K562 (cell line): ENCODE data around the gene CBLL1. TPM values are rescaled to one million over a fixed set of nuclear protein-coding genes. Genes with fewer than 3 reads are reported as not detected.
A peak's percentile ranks its signal among the peaks of the same experiment; 100 is the strongest.

Experiments
- ARID2 ChIP-seq: fragments of 450-650 bp; IDR thresholded peaks from 2 replicates; pipeline ENCODE4 v1.6.1; 2017; ENCODE audit warnings: antibody characterized with exemption, mild to moderate bottlenecking
- HDAC3 ChIP-seq: fragments of 450-650 bp; IDR thresholded peaks from 2 replicates; pipeline ENCODE4 v1.6.1; 2018; ENCODE audit warnings: borderline replicate concordance, mild to moderate bottlenecking, moderate library complexity; ENCODE audit not compliant: partially characterized antibody
- KHSRP ChIP-seq: fragments of 450-650 bp; IDR thresholded peaks from 2 replicates; pipeline ENCODE4 v1.6.1; 2017
- MIER1 ChIP-seq: fragments of 450-650 bp; IDR thresholded peaks from 2 replicates; pipeline ENCODE4 v1.6.1; 2016; ENCODE audit warnings: antibody characterized with exemption, mild to moderate bottlenecking, low read depth
- SNRNP70 ChIP-seq: fragments of 200-400 bp; formaldehyde crosslinking; optimal IDR thresholded peaks from 2 replicates; pipeline ENCODE3; 2017; ENCODE audit warnings: low read depth, low read length
- STAT5B ChIP-seq: fragments of 250-450 bp; sonication (Bioruptor Pico); IDR thresholded peaks from 2 replicates; pipeline ENCODE4 v1.8.0; 2021; ENCODE audit warnings: mild to moderate bottlenecking, inconsistent platforms
- ZC3H8 ChIP-seq: fragments of 450-650 bp; IDR thresholded peaks from 2 replicates; pipeline ENCODE4 v1.6.1; 2017
- ZNF175 ChIP-seq: fragments of 200-800 bp; sonication (Bioruptor generic); IDR thresholded peaks from 2 replicates; pipeline ENCODE4 v1.6.1; 2016; ENCODE audit warnings: low read depth, mild to moderate bottlenecking, missing genetic modification characterization, missing compliant biosample characterization
- polyA plus RNA-seq, 8 experiments: library from polyadenylated mRNA; depleted of rRNA in 4 of 8; stranded (reverse) in 5 of 8; unstranded in 3 of 8; fragments of >200 nt; fragmentation: Nextera tagmentation in 2 of 8; fragmentation: Illumina TruSeq in 1 of 8; extraction: Ambion mirVana in 2 of 8; extraction: Trizol in 1 of 8; gene quantifications; 2 replicates each; pipeline versions ENCODE4 v1.2.1 to v1.2.3, GENCODE V29; 2011 to 2014; ENCODE audit warnings: inconsistent platforms in 1 of 8, missing spikeins in 1 of 8
- total RNA-seq, 7 experiments: library from RNA; depleted of rRNA in 6 of 7; stranded (reverse); fragments of >200 nt in 6 of 7; fragmentation: Illumina TruSeq in 2 of 7; extraction: Trizol in 2 of 7; gene quantifications; 2 replicates each; pipeline versions ENCODE4 v1.2.1 to v1.2.3, GENCODE V29; 2011 to 2021; ENCODE audit warnings: low replicate concordance in 1 of 7
- TF ChIP-seq, protein P1 (sequence below): fragments of 250-450 bp; sonication (Bioruptor Pico); IDR thresholded peaks from 2 replicates; pipeline ENCODE4 v1.4.0; 2020; ENCODE audit warnings: mild to moderate bottlenecking, moderate library complexity
- TF ChIP-seq, protein P2 (sequence below): sonication (generic); formaldehyde crosslinking; IDR thresholded peaks from 2 replicates; pipeline ENCODE4 v1.8.0; 2022; ENCODE audit warnings: mild to moderate bottlenecking, missing genetic modification reagents, borderline replicate concordance
- TF ChIP-seq, protein P3 (sequence below): fragments of 450-650 bp; formaldehyde crosslinking; IDR thresholded peaks from 2 replicates; pipeline ENCODE4 v1.4.0; 2022; ENCODE audit warnings: missing genetic modification characterization
- TF ChIP-seq, protein P4 (sequence below): fragments of 450-650 bp; formaldehyde crosslinking; IDR thresholded peaks from 2 replicates; pipeline ENCODE4 v1.4.0; 2022; ENCODE audit warnings: mild to moderate bottlenecking, moderate library complexity
- TF ChIP-seq, protein P5 (sequence below): fragments of 200-800 bp; sonication (Bioruptor generic); IDR thresholded peaks from 2 replicates; pipeline ENCODE4 v1.6.1; 2016; ENCODE audit warnings: missing genetic modification characterization, missing compliant biosample characterization

Gene CBLL1
- total and polyA plus RNA-seq, 9 of the 15 experiments (the other 6 are each of a cell fraction or from before 2014, with no cell fraction given): 14.7 to 67.9 (median 35.4) TPM

DNA sequence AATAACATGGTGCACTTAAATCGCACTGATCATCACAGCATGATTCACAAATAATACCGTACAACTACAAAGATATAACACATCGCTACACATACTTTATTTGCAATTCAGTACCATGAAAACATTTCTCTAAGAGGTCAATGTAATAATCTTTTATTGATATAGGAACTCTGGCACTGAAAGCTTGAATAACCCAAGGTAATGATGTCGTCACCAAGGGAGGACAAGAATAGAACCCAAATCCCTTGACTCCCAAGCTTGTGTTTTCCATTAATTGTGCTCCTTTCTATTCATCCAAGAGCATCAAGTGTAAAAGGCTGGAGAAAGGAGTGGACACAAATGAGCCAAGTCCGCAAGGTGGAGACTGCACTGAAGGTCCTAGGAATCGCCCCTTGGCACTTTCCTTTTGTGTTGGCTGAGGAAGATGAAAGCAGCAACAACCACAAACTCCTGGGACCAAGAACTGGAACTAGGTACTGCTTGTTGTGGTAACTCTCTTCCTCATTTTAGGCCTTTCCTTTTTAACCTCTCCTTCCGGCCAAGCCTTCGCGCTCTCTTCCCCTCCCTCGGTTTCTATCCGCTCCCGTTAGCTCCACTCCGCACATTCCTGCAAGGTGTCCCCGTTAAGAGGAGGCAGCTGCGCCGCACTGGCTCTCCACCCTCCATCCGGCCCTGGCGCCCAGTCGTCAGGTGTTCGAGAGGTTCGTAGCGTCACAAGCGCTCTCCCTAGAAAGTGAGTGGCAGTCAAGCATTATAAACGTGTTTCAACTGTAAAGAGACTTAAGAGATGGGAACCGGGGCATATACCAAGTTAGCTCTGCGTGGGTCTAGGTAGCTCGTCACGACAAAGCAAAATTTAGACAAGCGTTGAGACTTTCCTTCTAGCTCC lies 1.0 kb upstream of the CBLL1 start (continued):
- TF ChIP-seq, protein P1, sequence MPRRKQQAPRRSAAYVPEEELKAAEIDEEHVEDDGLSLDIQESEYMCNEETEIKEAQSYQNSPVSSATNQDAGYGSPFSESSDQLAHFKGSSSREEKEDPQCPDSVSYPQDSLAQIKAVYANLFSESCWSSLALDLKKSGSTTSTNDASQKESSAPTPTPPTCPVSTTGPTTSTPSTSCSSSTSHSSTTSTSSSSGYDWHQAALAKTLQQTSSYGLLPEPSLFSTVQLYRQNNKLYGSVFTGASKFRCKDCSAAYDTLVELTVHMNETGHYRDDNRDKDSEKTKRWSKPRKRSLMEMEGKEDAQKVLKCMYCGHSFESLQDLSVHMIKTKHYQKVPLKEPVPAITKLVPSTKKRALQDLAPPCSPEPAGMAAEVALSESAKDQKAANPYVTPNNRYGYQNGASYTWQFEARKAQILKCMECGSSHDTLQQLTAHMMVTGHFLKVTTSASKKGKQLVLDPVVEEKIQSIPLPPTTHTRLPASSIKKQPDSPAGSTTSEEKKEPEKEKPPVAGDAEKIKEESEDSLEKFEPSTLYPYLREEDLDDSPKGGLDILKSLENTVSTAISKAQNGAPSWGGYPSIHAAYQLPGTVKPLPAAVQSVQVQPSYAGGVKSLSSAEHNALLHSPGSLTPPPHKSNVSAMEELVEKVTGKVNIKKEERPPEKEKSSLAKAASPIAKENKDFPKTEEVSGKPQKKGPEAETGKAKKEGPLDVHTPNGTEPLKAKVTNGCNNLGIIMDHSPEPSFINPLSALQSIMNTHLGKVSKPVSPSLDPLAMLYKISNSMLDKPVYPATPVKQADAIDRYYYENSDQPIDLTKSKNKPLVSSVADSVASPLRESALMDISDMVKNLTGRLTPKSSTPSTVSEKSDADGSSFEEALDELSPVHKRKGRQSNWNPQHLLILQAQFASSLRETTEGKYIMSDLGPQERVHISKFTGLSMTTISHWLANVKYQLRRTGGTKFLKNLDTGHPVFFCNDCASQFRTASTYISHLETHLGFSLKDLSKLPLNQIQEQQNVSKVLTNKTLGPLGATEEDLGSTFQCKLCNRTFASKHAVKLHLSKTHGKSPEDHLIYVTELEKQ (CRISPR knock-in tag): no peak
- TF ChIP-seq ZNF175 (CRISPR knock-in tag): peak; percentile 71; the same call in 1 of the 2 replicates
- no peak for TF ChIP-seq STAT5B (CRISPR knock-in tag)
- TF ChIP-seq KHSRP: no peak
- TF ChIP-seq SNRNP70: no peak
- TF ChIP-seq, protein P2, sequence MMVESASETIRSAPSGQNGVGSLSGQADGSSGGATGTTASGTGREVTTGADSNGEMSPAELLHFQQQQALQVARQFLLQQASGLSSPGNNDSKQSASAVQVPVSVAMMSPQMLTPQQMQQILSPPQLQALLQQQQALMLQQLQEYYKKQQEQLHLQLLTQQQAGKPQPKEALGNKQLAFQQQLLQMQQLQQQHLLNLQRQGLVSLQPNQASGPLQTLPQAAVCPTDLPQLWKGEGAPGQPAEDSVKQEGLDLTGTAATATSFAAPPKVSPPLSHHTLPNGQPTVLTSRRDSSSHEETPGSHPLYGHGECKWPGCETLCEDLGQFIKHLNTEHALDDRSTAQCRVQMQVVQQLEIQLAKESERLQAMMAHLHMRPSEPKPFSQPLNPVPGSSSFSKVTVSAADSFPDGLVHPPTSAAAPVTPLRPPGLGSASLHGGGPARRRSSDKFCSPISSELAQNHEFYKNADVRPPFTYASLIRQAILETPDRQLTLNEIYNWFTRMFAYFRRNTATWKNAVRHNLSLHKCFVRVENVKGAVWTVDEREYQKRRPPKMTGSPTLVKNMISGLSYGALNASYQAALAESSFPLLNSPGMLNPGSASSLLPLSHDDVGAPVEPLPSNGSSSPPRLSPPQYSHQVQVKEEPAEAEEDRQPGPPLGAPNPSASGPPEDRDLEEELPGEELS (CRISPR knock-in tag): no peak
- 0 out of 2 replicates have a peak, but pooled peaks have one; percentile 55 for TF ChIP-seq MIER1
- TF ChIP-seq ZC3H8: no peak
- TF ChIP-seq ARID2: 0 out of 2 replicates have a peak, but pooled peaks have one; percentile 26
- TF ChIP-seq, protein P3, sequence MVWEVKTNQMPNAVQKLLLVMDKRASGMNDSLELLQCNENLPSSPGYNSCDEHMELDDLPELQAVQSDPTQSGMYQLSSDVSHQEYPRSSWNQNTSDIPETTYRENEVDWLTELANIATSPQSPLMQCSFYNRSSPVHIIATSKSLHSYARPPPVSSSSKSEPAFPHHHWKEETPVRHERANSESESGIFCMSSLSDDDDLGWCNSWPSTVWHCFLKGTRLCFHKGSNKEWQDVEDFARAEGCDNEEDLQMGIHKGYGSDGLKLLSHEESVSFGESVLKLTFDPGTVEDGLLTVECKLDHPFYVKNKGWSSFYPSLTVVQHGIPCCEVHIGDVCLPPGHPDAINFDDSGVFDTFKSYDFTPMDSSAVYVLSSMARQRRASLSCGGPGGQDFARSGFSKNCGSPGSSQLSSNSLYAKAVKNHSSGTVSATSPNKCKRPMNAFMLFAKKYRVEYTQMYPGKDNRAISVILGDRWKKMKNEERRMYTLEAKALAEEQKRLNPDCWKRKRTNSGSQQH (CRISPR knock-in tag): 0 out of 2 replicates have a peak, but pooled peaks have one; percentile 40
- TF ChIP-seq, protein P4, sequence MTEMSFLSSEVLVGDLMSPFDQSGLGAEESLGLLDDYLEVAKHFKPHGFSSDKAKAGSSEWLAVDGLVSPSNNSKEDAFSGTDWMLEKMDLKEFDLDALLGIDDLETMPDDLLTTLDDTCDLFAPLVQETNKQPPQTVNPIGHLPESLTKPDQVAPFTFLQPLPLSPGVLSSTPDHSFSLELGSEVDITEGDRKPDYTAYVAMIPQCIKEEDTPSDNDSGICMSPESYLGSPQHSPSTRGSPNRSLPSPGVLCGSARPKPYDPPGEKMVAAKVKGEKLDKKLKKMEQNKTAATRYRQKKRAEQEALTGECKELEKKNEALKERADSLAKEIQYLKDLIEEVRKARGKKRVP (CRISPR knock-in tag): peak; percentile 8; the same call in 1 of the 2 replicates
- TF ChIP-seq, protein P5, sequence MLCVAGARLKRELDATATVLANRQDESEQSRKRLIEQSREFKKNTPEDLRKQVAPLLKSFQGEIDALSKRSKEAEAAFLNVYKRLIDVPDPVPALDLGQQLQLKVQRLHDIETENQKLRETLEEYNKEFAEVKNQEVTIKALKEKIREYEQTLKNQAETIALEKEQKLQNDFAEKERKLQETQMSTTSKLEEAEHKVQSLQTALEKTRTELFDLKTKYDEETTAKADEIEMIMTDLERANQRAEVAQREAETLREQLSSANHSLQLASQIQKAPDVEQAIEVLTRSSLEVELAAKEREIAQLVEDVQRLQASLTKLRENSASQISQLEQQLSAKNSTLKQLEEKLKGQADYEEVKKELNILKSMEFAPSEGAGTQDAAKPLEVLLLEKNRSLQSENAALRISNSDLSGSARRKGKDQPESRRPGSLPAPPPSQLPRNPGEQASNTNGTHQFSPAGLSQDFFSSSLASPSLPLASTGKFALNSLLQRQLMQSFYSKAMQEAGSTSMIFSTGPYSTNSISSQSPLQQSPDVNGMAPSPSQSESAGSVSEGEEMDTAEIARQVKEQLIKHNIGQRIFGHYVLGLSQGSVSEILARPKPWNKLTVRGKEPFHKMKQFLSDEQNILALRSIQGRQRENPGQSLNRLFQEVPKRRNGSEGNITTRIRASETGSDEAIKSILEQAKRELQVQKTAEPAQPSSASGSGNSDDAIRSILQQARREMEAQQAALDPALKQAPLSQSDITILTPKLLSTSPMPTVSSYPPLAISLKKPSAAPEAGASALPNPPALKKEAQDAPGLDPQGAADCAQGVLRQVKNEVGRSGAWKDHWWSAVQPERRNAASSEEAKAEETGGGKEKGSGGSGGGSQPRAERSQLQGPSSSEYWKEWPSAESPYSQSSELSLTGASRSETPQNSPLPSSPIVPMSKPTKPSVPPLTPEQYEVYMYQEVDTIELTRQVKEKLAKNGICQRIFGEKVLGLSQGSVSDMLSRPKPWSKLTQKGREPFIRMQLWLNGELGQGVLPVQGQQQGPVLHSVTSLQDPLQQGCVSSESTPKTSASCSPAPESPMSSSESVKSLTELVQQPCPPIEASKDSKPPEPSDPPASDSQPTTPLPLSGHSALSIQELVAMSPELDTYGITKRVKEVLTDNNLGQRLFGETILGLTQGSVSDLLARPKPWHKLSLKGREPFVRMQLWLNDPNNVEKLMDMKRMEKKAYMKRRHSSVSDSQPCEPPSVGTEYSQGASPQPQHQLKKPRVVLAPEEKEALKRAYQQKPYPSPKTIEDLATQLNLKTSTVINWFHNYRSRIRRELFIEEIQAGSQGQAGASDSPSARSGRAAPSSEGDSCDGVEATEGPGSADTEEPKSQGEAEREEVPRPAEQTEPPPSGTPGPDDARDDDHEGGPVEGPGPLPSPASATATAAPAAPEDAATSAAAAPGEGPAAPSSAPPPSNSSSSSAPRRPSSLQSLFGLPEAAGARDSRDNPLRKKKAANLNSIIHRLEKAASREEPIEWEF (CRISPR knock-in tag): no peak
- TF ChIP-seq HDAC3: no peak
